Lower leg skin (tissue), 4 donors: ENCODE results near the gene IGFBP6. TPM values are rescaled to one million over a fixed set of nuclear protein-coding genes. Genes with fewer than 3 reads are reported as not detected.

Source experiments
- DNase-seq, 2 donors: peaks; one replicate each; pipeline ENCODE4 v3.0.0-alpha.2; 2019; ENCODE audit warnings: low spot score in 2 of 2
- H3K4me3 ChIP-seq: fragments of 200-600 bp; sonication (generic); 2 replicates; pipeline ENCODE4 v1.5.1; 2017; ENCODE audit warnings: mild to moderate bottlenecking, low read depth; ENCODE audit not compliant: poor library complexity, severe bottlenecking
- CTCF ChIP-seq, 3 donors: fragments of 450-650 bp; IDR thresholded peaks; one replicate each; pipeline ENCODE4 v1.5.1; 2016; ENCODE audit warnings: antibody characterized with exemption in 3 of 3, mild to moderate bottlenecking in 3 of 3, moderate library complexity in 2 of 3
- POLR2A ChIP-seq, 2 donors: fragments of 450-650 bp; IDR thresholded peaks; one replicate each; pipeline ENCODE4 v1.6.1; 2016 to 2017; ENCODE audit warnings: antibody characterized with exemption in 2 of 2, mild to moderate bottlenecking in 1 of 2, moderate library complexity in 1 of 2
- WGBS, 2 donors: methylation state at CpG; one replicate each; pipeline ENCODE4 v1.1.5; 2018; 5-methylcytosine and 5-hydroxymethylcytosine counted together
- intact Hi-C: fragments of 100-400 bp; cut with DNase I; formaldehyde crosslinking; loops from one replicate; pipeline ENCODE4 v1.15.0; 2023; ENCODE audit warnings: low total_unique reads
- total RNA-seq, 4 donors: library from RNA; depleted of rRNA; stranded (reverse); fragments of >200 nt; gene quantifications; one replicate each; pipeline ENCODE4 v1.1.0, GENCODE V29; 2016

The IGFBP6 gene
- total RNA-seq, 4 donors from 2014 or later: 22.0 to 508 (median 68.9) TPM

GRCh38 chr12:53050426-53051057 lies 46.9 kb upstream of the IGFBP6 start:
- no peak for TF ChIP-seq POLR2A (IDR thresholded peaks at IDR 0.05)
- TF ChIP-seq CTCF (IDR thresholded peaks at IDR 0.05): no peak

GRCh38 chr12:53051058-53051880 lies 46.2 kb upstream of the IGFBP6 start:
- 44 to 49% methylated on average over 11 of the region's 11 CpGs for WGBS, 2 donors
- intact Hi-C loops: no loop called here

More at GRCh38 chr12:53050426-53051057, 46.9 kb upstream of the IGFBP6 start:
- intact Hi-C loops: no loop called here
- DNase-seq: no peak
- peak overlapping the region; percentile 48 for H3K4me3 ChIP-seq
- 74 to 77% methylated on average over 2 of the region's 2 CpGs for WGBS, 2 donors

GRCh38 chr12:53051881-53052412 lies 45.5 kb upstream of the IGFBP6 start:
- DNase-seq: peak in 1 of 2 donors; percentile 86
- H3K4me3 ChIP-seq: no peak overlapping the region
- TF ChIP-seq CTCF (IDR thresholded peaks at IDR 0.05) (no peak), POLR2A (IDR thresholded peaks at IDR 0.05) (no peak)
- 35 to 53% methylated on average over 7 of the region's 7 CpGs for WGBS, 2 donors
- intact Hi-C loops: no loop called here

More at GRCh38 chr12:53051058-53051880, 46.2 kb upstream of the IGFBP6 start:
- no peak overlapping the region for H3K4me3 ChIP-seq
- peak in 1 of 2 donors; percentile 46 for TF ChIP-seq POLR2A (IDR thresholded peaks at IDR 0.05)
- TF ChIP-seq CTCF (IDR thresholded peaks at IDR 0.05): peak in 1 of 3 donors; percentile 46
- peak; percentile 91 to 97 for DNase-seq

- intact Hi-C loops: no loop called here
- no peak for TF ChIP-seq POLR2A (IDR thresholded peaks at IDR 0.05)
- no peak for TF ChIP-seq CTCF (IDR thresholded peaks at IDR 0.05)
- no peak overlapping the region for H3K4me3 ChIP-seq
- 43 to 48% methylated on average over 11 of the region's 11 CpGs for WGBS, 2 donors
- DNase-seq: peak; percentile 82 to 97
Observed at GRCh38 chr12:53052419-53053217, 44.8 kb upstream of the IGFBP6 start.
